Measurements from ENCODE around the gene VPS37C.

The VPS37C gene

DNA sequence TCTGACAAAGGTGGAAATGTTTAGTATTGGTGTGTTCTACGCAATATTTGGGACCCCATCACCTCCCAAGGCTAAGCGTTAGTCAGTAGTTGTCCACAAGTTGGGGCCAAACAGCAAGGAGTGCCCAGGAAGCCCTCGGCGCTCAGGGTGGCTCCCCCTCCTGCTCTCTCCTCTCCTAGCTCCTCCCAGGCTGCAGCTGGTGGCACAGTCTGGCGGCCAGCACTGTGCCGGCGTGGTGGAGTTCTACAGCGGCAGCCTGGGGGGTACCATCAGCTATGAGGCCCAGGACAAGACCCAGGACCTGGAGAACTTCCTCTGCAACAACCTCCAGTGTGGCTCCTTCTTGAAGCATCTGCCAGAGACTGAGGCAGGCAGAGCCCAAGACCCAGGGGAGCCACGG is 42.2 kb downstream of the VPS37C start:
- TF ChIP-seq POLR2A (IDR thresholded peaks at IDR 0.05; ENCODE audit: low read depth, low read length) = no peak
- no peak for TF ChIP-seq TAF1 (IDR thresholded peaks at IDR 0.05; ENCODE audit: borderline replicate concordance, low read depth, low read length)
- TF ChIP-seq POLR2AphosphoS5 (IDR thresholded peaks at IDR 0.05; ENCODE audit: low read depth, low read length) = no peak
- no peak for FAIRE-seq
- DNase-seq (ENCODE audit: insufficient read length) = no peak

DNA sequence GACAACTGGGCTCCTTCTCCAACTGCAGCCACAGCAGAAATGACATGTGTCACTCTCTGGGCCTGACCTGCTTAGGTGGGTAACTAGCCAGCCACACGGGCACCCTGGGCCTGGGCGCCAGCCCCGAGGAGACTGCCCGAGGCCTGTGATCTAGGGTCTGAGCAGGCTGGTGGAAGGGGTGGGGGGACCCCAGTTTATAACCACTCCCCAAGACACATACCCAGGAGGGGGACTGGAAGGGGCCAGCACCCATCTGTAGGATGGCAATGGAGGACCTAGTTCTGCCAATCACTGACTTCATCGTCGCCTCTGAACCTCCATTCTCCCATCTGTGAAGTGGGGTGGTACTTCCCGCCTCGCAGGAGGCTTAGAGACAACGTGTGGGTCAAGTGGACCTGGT is 42.8 kb downstream of the VPS37C start:
- no peak for FAIRE-seq
- no peak for DNase-seq (ENCODE audit: insufficient read length)
- TF ChIP-seq POLR2AphosphoS5 (IDR thresholded peaks at IDR 0.05; ENCODE audit: low read depth, low read length) (no peak), POLR2A (IDR thresholded peaks at IDR 0.05; ENCODE audit: low read depth, low read length) (no peak), TAF1 (IDR thresholded peaks at IDR 0.05; ENCODE audit: borderline replicate concordance, low read depth, low read length) (no peak)

DNA sequence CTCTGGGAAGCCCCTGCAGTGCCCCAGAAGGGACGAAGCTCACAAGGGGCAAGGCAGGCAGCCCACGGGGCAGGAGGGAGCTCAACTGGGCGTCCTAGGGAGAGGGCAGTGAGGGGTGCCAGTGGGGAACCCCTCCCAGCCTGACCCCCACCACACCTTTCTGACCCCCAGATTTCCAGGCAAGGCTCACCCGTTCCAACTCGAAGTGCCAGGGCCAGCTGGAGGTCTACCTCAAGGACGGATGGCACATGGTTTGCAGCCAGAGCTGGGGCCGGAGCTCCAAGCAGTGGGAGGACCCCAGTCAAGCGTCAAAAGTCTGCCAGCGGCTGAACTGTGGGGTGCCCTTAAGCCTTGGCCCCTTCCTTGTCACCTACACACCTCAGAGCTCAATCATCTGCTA is 43.2 kb downstream of the VPS37C start:
- DNase-seq (ENCODE audit: insufficient read length) = no peak

DNA sequence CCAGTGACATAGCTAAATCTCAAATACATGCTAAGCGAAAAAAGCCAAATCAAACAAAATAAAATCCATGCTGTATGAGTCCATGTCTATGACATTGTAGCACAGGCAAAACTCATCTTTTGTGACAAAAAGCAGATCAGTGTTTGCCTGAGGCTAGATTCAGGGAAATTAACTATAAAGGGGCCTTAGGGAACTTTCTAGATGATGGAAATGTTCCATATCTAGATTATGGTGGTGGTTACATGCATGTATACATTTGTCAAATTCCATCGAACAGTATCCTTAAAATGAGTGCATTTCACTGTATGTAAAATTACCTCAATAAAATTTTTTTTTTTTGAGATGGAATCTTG is 44.1 kb downstream of the VPS37C start:
- no peak for DNase-seq (ENCODE audit: insufficient read length)
- no peak for FAIRE-seq
- TF ChIP-seq POLR2AphosphoS5 (IDR thresholded peaks at IDR 0.05; ENCODE audit: low read depth, low read length) (no peak), POLR2A (IDR thresholded peaks at IDR 0.05; ENCODE audit: low read depth, low read length) (no peak), TAF1 (IDR thresholded peaks at IDR 0.05; ENCODE audit: borderline replicate concordance, low read depth, low read length) (no peak)

More for the DNA sequence above, 43.2 kb downstream of the VPS37C start:
- FAIRE-seq = no peak
- TF ChIP-seq POLR2AphosphoS5 (IDR thresholded peaks at IDR 0.05; ENCODE audit: low read depth, low read length) = no peak
- TF ChIP-seq POLR2A (IDR thresholded peaks at IDR 0.05; ENCODE audit: low read depth, low read length) = no peak
- no peak for TF ChIP-seq TAF1 (IDR thresholded peaks at IDR 0.05; ENCODE audit: borderline replicate concordance, low read depth, low read length)

DNA sequence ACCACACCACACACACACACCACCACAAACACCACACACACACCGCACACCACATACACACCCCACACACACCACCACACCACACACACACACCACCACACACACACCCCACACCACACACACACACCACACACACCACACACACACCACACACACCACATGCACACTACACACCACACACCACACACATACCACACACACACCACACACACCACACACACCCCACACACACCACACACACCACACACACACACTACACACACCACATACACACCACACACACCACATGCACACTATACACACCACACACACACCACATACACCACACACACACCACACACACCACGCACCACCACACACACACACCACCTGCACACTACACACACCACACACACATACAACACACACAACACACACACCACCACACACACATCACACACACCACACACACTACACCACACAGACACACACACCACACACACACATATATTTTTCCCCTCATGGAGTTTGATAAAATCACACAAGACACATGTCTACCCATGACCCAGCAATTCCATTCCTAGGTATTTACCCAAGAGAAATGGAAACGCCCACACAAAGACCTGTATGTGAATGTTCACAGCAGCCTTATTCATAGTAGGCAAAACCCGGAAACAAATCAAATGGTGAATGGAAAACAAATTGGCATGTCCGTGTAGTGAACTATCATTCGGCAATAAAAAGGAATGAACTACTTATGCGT is 44.6 kb downstream of the VPS37C start:
- FAIRE-seq (peak; percentile 95), DNase-seq (ENCODE audit: insufficient read length) (no peak)
- no peak for TF ChIP-seq POLR2A (IDR thresholded peaks at IDR 0.05; ENCODE audit: low read depth, low read length)
- no peak for TF ChIP-seq TAF1 (IDR thresholded peaks at IDR 0.05; ENCODE audit: borderline replicate concordance, low read depth, low read length)
- TF ChIP-seq POLR2AphosphoS5 (IDR thresholded peaks at IDR 0.05; ENCODE audit: low read depth, low read length) = no peak

DNA sequence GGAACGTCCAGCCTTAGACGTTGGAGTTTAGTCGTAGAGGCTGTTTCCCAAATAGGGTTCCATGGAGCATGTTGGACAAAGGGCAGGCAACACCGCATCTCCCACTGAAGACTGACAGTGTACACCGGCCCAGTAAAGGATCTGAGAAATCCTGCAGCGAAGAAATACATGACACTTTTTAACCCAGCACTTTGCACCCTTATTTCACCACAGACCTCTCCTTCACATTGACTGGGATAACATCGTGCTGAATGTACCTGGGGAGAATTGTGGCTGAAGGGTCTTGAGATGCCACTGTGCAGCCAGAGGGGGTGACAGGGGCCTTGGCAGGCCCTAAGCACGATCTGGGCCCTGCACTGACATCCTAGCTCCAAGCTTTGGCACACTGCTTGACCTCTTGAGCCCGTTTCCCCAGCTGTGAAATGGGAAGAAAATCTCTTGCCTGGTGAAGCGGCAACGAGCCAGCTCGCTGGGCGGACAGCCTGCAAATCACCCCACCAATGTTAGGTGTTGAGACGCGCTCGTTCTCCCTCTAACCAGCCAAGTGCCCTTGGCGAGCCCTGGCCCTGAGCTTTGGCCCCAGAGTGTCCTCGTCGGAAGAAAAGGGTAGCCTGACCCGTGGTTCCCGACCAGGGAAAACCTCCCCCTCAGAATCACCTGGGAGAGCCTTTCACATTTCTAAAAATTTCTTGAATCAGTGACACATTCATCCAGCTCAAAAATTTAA is 45.6 kb downstream of the VPS37C start:
- DNase-seq (ENCODE audit: insufficient read length) (no peak), FAIRE-seq (peak; percentile 64)
- TF ChIP-seq POLR2AphosphoS5 (IDR thresholded peaks at IDR 0.05; ENCODE audit: low read depth, low read length) (no peak), TAF1 (IDR thresholded peaks at IDR 0.05; ENCODE audit: borderline replicate concordance, low read depth, low read length) (no peak), POLR2A (IDR thresholded peaks at IDR 0.05; ENCODE audit: low read depth, low read length) (no peak)

DNA sequence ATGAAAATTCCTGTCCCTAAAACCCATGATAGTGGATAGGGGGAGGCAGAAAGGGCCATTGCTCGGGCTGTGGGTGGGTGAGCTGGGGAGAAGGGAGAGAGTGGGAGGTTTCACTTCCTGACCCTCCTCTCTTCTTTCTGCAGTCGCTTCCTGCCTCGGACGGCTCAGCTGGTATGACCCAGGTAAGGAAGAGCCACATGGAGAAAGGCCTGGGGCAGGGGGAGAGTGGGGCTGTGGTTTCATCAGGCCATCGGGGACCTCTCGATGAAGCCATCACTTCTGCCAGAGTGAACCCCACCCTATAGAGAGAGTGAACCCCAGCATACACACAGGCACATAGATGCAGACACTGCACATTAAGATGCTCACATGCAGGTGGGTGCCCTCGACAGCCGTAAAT is 46.3 kb downstream of the VPS37C start:
- TF ChIP-seq POLR2A (IDR thresholded peaks at IDR 0.05; ENCODE audit: low read depth, low read length) (no peak), POLR2AphosphoS5 (IDR thresholded peaks at IDR 0.05; ENCODE audit: low read depth, low read length) (no peak), TAF1 (IDR thresholded peaks at IDR 0.05; ENCODE audit: borderline replicate concordance, low read depth, low read length) (no peak)
- DNase-seq (ENCODE audit: insufficient read length) = no peak
- no peak for FAIRE-seq

DNA sequence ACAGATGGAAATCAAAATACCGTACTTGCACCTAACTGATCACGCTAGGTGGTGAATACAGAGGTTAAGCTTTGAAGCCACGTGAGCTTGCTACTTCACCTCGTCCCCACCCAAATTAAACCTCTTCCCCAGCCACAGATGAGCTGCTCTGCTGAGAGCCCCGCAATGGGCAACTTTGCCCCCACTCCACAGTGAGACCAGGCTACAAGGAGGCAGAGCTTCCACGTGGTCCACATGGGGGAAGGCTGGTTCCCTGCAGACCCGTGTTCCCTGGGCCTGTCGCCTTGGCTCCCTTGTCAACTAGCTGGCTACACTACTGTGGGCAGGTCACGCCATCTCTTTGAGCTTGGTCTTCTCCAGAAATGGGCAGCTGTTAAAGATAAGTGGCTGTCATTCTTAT is 48.0 kb downstream of the VPS37C start:
- TF ChIP-seq TAF1 (IDR thresholded peaks at IDR 0.05; ENCODE audit: borderline replicate concordance, low read depth, low read length) (no peak), POLR2AphosphoS5 (IDR thresholded peaks at IDR 0.05; ENCODE audit: low read depth, low read length) (no peak), POLR2A (IDR thresholded peaks at IDR 0.05; ENCODE audit: low read depth, low read length) (no peak)
- DNase-seq (ENCODE audit: insufficient read length) (no peak), FAIRE-seq (no peak)

DNA sequence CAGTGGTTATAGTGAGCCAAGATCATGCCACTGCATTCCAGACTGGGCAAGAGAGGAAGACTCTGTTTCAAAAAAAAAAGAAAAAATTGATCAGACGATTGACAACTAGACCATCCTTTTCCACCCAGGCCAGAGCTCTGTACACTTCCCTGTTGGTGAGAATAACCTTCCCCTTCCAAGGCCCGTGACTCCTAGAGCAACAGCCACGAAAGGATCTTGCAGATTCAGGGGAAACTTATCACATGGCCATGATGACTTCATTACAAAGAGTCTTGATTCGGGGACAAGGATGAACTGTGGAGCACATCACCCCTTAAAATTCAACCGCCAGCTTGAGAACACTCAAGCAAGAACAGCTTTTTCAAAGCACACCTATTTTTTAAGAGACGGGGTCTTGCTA is 48.7 kb downstream of the VPS37C start:
- DNase-seq (ENCODE audit: insufficient read length) = no peak
- no peak for FAIRE-seq
- TF ChIP-seq TAF1 (IDR thresholded peaks at IDR 0.05; ENCODE audit: borderline replicate concordance, low read depth, low read length) = no peak
- TF ChIP-seq POLR2A (IDR thresholded peaks at IDR 0.05; ENCODE audit: low read depth, low read length) = no peak
- no peak for TF ChIP-seq POLR2AphosphoS5 (IDR thresholded peaks at IDR 0.05; ENCODE audit: low read depth, low read length)

DNA sequence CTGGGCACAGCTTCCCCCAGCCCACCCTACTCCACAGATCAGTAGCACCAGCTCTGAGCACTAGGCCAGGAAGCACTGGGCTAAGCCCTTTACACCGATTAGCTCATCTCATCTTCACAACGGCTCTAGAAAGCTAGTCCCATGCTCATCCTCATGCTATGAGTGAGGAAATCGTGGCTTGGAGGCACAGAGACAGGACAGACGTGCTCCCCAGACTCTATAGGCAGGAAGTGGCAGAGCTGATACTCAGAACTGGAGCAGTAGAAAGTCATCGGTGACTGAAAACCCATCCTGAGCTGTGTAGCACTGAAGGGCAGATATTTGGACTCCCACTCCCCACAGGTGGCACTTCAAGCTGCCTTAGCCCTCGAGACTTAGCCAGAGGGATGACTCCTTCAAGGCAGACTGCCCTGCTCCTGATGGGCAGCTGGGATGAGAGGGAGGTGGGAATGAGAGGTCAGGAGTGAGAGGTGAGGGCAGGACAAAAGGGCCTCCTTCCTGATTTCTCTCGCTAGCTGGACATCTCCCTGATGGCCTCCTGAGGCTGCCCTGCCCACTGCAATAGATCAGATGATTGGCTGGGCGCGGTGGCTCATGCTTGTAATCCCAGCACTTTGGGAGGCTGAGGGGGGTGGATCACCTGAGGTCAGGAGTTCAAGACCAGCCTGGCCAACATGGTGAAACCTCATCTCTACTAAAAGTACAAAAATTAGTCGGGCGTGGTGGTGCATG is 49.3 kb downstream of the VPS37C start:
- DNase-seq (ENCODE audit: insufficient read length) (no peak), FAIRE-seq (no peak)
- no peak for TF ChIP-seq TAF1 (IDR thresholded peaks at IDR 0.05; ENCODE audit: borderline replicate concordance, low read depth, low read length)
- no peak for TF ChIP-seq POLR2A (IDR thresholded peaks at IDR 0.05; ENCODE audit: low read depth, low read length)
- no peak for TF ChIP-seq POLR2AphosphoS5 (IDR thresholded peaks at IDR 0.05; ENCODE audit: low read depth, low read length)

DNA sequence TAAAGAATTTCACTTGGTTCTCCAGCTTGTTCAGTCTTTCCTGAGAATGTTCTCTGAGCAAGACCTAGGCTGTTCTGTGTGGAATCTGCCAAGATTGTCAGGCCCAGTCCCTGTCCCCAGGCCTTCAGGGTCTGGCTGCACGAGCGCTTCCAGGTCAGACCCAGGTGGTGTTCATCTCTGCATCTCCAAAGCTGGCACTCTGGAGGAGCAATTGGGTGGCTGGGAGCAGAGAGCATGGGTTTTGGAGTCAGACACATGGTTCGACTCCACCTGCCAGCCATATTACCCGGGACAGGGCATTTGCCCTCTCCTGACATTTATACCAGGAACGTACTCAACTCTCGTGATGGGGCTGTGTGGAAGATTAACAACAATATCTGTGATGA is 50.2 kb downstream of the VPS37C start:
- TF ChIP-seq POLR2AphosphoS5 (IDR thresholded peaks at IDR 0.05; ENCODE audit: low read depth, low read length) = no peak
- DNase-seq (ENCODE audit: insufficient read length) (no peak), FAIRE-seq (no peak)
